GM10847 (cell line): ENCODE measurements around the gene OVCA2.

Experiments
- POLR2A ChIP-seq: IDR thresholded peaks from 2 replicates; pipeline ENCODE4 v1.6.1; 2011; ENCODE audit not compliant: insufficient read length; ENCODE audit errors: extremely low read depth

OVCA2 gene

DNA sequence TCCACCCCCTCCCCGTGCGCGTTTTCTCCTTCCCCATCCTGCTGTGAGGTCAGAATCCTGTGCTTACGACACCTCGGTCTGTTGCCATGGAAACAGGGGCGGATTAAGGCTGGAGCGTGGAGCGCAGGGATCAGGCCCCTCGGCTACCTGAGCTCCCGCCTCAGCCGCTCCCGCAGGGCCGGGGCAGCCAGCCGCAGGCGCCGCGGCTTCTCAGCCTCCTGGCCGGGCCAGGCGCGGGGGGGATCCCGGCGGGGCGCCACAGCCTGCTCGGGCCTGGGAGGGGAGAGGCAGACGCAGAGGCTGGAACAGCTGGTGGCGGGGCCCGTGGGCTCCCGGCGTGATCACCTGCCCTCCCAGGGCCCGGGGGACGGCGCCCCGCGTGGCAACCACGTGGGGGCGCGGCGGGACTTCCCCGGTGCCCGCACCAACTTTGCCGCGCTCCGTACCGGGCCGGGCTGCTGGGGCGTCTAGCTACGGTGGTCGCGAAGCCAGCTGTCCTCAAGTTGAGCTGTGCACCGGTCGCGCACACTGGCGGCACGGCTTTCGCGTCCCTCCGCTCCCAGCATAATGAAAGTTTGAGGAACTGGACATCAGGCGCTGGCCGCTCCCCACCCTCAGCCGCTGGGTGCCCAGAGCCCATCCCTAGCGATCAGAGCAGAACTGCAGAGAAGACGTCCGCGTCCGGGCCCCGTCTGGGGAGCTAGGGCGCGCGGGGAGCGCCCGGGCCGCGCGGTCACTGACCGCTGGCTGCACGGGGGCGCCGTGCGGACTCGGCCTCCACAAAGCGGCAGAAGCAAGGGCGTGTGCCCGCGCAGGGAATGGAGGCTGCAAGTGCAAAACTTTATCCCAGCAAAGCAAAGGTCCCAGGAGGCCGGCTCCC, 17.9 kb upstream of the OVCA2 start:
- no peak for TF ChIP-seq POLR2A

DNA sequence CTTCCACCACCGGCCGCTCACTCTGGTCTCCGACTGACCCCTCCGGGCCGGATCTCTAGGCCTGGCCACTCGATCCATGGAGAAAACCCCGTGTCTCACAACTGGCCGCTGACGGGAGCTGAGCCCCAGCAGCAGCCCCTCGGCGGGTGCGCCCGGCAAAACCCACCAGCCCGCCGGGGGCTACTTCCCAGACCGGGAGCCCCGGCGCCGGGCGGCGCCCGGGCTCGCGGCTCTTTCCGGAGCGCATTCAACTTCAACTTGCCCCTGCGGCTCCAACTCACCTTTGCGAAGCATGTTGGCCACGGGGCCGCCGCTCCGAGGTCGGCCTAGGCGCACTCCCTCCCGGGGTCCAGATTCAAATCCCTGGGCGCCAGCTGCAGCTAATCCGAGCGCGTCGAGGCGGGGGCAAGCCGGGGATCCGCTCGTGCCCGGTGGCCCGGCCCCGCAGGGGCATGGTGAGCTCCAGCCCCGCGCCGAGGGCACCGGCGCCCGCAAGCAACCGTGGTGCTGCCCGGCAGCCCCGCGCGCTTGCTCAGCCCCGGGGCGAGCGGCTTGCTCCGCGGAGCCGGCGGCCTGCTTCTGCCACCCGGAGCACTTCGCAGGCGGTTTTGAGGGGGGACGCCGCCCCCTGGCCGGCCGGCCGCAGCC, 17.1 kb upstream of the OVCA2 start:
- TF ChIP-seq POLR2A = no peak

DNA sequence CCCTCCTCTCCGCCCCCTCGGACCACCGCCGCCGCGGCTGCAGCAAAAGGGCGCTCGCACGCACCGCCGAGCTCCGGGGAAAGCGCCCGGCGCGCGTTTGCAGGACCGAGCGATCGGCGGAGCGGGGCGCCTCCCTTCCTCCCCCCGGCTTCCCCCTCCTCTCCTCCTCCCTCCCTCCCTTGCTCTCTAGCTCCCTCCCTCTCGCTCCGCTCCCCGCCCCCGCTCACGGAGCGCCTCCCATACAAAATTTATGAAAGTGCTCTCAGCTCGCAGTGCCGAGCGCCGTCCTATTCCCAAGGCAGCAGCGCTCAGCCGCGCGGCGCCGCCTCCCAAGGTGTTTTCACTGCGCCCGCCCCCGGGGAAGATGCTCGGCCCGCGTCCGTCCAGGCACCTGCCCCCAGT, 16.6 kb upstream of the OVCA2 start, which contains the start of gene RTN4RL1:
Gene RTN4RL1 (minus strand): TSS at position 115 of the 402 bp plus-strand sequence. CDS start 469 bp downstream, outside the sequence.
- TF ChIP-seq POLR2A = no peak

DNA sequence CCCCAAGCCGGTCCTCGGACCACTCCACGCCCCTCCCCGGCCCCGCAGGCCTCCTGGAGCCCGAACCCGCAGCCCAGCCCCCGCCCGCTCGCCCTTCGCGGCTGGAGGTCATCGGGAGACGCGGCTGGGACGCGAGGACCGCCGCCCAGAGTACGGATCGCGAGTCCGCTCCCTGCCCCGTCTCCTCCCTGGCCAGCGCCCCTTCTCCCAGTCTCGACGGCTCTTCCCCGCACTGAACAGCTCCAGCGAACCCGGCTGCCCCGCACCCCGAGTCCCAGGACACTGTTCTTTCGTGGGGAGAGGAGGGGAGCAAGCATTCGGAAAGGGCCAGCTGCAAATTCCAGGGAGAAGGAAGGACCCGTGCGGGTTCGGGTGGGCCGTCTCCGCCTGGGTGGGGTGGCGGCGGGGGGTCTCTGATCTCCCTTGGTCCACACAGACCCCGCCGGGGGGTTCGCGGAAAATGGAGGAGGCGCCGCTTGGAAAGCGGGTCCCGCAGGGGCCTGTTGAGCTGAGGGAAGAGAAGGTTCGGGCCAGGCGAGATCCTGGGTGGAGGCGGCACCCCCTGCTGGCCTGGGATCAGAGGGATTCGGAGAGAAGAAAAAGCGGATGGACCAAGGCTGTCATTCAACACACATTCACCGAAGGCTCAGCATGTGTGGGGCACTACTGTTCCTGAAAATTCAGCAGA, 16.1 kb upstream of the OVCA2 start:
- no peak for TF ChIP-seq POLR2A

DNA sequence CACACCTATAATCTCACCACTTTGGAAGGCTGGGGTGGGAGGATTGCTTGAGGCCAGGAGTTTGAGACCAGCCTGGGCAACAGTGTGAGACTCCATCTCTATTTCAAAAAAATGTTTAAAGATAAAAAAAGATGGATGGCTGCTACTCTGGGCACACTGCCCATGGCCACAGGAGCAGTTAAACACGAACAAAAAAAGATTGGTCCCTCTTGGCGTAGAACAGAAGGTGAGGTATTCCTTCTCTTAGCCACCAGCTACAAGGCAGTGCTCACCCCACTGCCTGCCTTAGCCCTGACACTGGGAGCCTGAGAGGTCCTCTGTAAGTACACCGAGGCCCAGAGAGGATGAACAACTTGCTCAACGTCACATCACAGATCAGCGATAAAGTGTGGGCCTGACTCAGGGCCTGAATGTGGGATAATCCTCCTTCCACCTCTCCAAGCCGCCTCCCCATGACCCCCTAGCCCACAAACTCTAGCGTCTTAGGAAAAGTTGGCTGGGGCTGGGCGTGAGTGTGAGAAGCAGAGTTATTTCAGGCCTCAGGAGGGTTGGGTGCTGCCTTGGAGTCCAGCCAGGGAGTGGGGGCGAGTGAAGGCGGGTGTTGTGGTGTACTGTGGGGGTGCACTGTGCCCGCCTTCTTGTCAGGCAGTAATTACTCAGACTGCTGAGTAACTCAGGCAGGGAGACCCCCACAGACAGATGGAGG, 14.1 kb upstream of the OVCA2 start:
- TF ChIP-seq POLR2A = no peak

DNA sequence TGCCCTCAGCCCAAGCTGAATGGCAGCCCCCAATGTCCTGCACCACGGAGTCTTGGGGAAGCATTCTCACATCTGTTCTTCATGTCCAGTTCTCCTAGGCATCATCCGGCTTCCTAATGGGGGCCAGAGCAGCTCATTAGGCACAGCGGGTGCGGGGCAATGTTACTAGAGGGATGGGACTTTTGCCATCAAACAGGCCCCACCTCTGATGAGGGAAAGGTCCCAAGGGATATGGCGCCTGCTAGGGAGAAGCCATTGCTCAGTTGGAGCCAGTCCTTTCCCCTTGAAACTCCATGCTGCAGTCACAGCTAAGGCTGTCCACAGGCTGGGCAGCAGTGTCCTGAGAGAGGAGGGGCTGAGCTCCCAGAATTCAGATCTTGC, 13.6 kb upstream of the OVCA2 start:
- no peak for TF ChIP-seq POLR2A

DNA sequence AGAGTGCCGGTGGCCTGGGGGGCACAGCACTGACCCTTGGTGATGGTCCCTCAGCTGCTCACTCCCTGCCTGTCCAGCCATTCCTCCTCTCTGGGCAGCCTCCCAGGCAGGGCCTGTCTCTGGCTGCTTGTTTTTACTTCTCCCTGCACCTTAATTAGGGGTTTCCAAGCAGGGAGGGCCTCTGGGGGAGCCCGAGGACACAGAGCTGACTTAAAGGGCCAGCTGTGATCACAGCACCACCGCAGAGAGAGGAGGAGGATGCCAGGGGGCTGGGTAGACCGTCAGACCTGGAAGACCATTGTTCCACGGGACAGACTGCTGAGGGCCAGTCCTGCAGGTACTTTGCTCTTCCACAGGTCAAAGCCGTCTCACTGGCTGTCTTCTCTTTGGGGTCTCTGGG, 13.1 kb upstream of the OVCA2 start:
- TF ChIP-seq POLR2A = no peak

DNA sequence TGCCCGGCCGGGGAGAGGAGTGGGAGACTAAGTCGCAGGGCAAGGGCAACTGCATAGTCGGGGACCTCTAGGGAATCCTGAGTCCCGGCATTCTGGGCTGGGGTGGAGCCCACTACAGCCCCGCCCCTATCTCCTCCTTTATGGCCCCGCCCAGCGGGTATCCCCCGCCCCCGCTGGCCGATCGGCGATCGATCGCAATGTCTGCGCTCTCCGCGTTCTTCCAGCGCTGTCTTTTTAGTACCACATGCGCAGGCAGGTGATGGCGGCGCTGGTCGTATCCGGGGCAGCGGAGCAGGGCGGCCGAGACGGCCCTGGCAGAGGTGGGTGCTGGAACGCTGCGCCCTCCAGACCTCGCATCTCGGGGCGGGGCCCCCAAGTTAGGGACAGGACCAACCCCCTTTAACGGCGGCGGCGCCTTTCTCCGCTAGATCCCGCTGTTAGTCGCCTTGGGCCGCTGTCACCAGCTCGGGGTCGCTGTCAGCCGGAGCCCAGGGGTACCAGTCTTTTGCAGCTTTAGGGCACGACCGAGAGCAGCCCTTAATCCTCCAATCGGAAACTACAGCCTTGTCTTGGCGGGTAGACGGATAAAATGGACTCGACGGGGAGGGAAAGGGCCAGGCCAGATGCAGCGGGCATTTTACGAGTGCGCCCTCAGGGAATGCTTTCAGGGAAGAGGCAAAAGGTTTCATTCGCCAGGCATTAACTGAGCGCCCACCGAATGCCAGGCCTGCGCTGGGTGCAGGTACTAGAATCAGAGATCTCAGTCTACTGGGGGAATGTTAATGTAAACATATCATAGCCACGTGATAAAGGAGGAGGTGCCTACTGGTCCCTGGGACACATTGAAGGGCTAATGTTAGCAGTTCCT, 11.7 kb upstream of the OVCA2 start, which contains the start of gene DPH1:
Gene DPH1 (plus strand): TSS at position 243 of the 868 bp plus-strand sequence. CDS start 17 bp downstream, at position 260.
- TF ChIP-seq POLR2A = peak; percentile 44

DNA sequence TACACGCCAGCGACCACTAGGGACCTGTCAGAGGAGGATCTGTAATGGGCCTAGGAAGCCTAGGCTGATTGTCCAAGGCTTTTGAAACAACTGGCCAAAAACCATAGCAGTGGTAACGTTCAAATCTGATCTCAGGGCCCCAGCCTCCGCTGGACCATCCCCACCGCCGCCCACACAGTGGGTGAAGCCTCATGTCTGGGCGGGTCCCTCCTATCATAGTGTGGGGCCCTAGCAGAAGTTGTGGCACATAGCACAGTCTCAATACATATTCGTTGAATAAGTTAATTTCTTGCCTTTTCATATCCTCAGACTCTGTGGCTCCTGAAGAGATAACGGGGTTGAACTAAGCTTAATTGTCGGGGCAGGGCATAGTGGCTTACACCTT, 11.1 kb upstream of the OVCA2 start:
- no peak for TF ChIP-seq POLR2A

DNA sequence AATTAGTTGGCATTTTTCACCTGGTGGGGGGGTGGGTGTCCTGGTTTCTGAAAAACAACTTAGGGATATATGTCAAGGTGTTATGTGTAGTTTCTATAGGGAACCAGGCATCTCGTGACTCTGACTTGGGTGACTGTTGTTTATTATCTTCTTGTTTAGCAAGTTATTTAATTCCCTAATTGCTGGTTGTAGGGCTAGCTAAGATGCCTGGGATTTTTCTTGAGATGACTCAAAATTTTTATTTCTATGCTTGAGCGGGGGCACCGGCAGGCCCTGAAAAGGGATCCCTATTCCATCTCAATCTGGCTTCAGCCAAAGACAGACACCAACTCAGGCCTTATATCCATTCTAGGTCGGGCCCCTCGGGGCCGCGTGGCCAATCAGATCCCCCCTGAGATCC, 8.7 kb upstream of the OVCA2 start:
- no peak for TF ChIP-seq POLR2A

DNA sequence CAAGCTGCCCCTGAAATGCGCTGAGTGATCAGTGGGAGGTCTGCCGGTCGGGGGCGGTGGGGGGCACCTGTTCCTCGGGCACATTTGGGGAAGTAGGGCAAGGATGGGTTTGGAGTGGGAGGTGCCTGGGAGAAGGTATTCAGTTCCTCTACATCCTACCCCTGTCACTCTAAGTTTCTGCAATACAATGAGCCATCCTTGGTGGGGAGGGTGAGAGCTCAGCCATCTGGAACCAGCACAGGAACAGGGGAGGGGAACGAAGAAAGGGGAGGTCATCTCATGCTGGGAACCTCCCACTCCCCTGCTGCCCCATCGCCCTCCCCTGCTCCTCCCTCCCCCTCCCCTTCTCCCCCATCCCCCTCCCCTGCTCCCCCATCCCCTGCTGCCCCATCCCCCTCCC, 7.7 kb upstream of the OVCA2 start:
- no peak for TF ChIP-seq POLR2A

DNA sequence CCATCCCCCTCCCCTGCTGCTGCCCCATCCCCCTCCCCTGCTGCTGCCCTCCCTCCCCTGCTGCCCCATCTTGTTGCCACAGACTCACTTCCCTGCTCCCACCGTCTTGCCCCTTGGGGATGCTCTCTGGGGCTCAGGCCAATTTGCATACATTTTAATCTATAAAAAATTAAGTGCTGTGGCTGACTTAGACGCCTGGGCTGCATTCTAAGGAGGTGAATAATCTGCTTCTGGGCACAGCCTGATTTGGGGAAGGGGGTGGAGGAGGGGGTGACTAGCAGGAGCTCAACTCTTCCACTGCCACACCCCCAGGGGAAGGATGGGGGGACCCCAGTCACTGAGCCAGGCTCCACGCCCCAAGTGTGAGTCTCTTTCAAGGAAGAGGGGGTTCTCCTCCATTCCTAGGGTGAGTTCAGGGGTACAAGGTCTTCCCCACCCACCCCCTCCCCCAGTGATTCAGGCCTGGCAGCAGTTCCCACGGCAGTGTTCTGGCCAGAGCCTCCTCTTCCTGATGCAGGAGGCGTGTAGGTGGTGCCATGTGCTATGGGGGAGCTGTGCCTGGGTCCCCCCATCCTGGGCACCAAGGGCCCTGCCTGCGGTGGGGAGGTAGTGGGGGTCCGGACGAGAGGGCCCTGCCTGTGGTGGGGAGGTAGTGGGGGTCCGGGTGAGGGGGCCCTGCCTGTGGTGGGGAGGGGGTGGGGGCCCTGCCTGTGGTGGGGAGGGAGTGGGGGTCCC, 6.8 kb upstream of the OVCA2 start:
- TF ChIP-seq POLR2A = no peak
